Erythroblast (primary cell): Measurements from ENCODE around the gene METTL6.

ENCODE experiments used
- GATA1 ChIP-seq: IDR thresholded peaks from 2 replicates; pipeline ENCODE4 v1.6.1; 2011; ENCODE audit warnings: low read depth, mild to moderate bottlenecking, control low read depth, low read length, moderate library complexity
- POLR2A ChIP-seq: IDR thresholded peaks from 2 replicates; pipeline ENCODE4 v1.6.1; 2011; ENCODE audit warnings: mild to moderate bottlenecking, low read length

- TF ChIP-seq POLR2A = no peak
- TF ChIP-seq GATA1 = no peak
These were observed 695 bp downstream of the METTL6 start for GRCh38 chr3:15426579-15427118.
